Measurements from ENCODE around the gene S100A3.
A peak's percentile ranks its signal among the peaks of the same experiment; 100 is the strongest.

The S100A3 gene

GRCh38 chr1:153547560-153548551 lies 1.2 kb downstream of the S100A3 start:
- no peak for DNase-seq (ENCODE audit: low spot score)

GRCh38 chr1:153546796-153547559 lies 2.1 kb downstream of the S100A3 start:
- no peak for DNase-seq (ENCODE audit: low spot score)

GRCh38 chr1:153546371-153546770 lies 2.7 kb downstream of the S100A3 start:
- no peak for DNase-seq (ENCODE audit: low spot score)

GRCh38 chr1:153545067-153546055 lies 3.7 kb downstream of the S100A3 start, which contains the start of gene S100A4:
TSS of gene S100A4 (minus strand) at chr1:153545806. CDS start at chr1:153544794, 1,012 bp downstream.
- DNase-seq (ENCODE audit: low spot score): peak; percentile 98

GRCh38 chr1:153544453-153545066 lies 4.5 kb downstream of the S100A3 start:
- DNase-seq (ENCODE audit: low spot score): no peak

GRCh38 chr1:153543736-153544135 lies 5.3 kb downstream of the S100A3 start:
- no peak for DNase-seq (ENCODE audit: low spot score)

- DNase-seq (ENCODE audit: low spot score): no peak
Observed at GRCh38 chr1:153542956-153543711, 5.9 kb downstream of the S100A3 start.

- DNase-seq (ENCODE audit: low spot score): no peak
Observed at GRCh38 chr1:153541641-153542590, 7.1 kb downstream of the S100A3 start.

- DNase-seq (ENCODE audit: low spot score): no peak
Observed at GRCh38 chr1:153540394-153541361, 8.4 kb downstream of the S100A3 start, which contains the start of gene S100A5. TSS of gene S100A5 (minus strand) at chr1:153540934. CDS start at chr1:153540191, 743 bp downstream.

- DNase-seq (ENCODE audit: low spot score): no peak
Observed at GRCh38 chr1:153539395-153540093, 9.5 kb downstream of the S100A3 start.

GRCh38 chr1:153538315-153538821 lies 10.7 kb downstream of the S100A3 start:
- DNase-seq (ENCODE audit: low spot score): no peak

- DNase-seq (ENCODE audit: low spot score): no peak
Observed at GRCh38 chr1:153537376-153537730, 11.7 kb downstream of the S100A3 start.

GRCh38 chr1:153536671-153537375 lies 12.2 kb downstream of the S100A3 start:
- DNase-seq (ENCODE audit: low spot score): no peak

GRCh38 chr1:153536012-153536670 lies 12.9 kb downstream of the S100A3 start:
- DNase-seq (ENCODE audit: low spot score): peak; percentile 80

GRCh38 chr1:153535242-153536011 lies 13.6 kb downstream of the S100A3 start, which contains the start of gene S100A6:
TSS of gene S100A6 (minus strand) at chr1:153535991. CDS start at chr1:153535339, 652 bp downstream.
- peak; percentile 64 for DNase-seq (ENCODE audit: low spot score)
